NK-92 (cell line): ENCODE data around the gene ZNF335.
"Not testable (repeated sequence)": the region's sequence is repeated elsewhere in the genome, so short reads cannot be mapped to it uniquely, and the experiment has no call there.

Experiments used
- DNase-seq: peaks from one replicate; lab custom pipeline; 2025; ENCODE audit not compliant: unreplicated experiment; lab: John Stamatoyannopoulos, UW

ZNF335 gene

GRCh38 chr20:45934586-45935415 lies 37.2 kb downstream of the ZNF335 start, which contains the start of gene PCIF1:
PCIF1 (plus strand) TSS chr20:45934683; CDS start chr20:45939000, 4,317 bp downstream.
- peak; percentile 69 for DNase-seq

- no peak for DNase-seq
These were observed 37.9 kb downstream of the ZNF335 start for GRCh38 chr20:45934046-45934585.

GRCh38 chr20:45933266-45934045 lies 38.5 kb downstream of the ZNF335 start:
- DNase-seq: no peak

- not testable (repeated sequence) for DNase-seq
These were observed 40.3 kb downstream of the ZNF335 start for GRCh38 chr20:45931680-45932079.

GRCh38 chr20:45927071-45927878 lies 44.7 kb downstream of the ZNF335 start:
- no peak for DNase-seq

- no peak for DNase-seq
These were observed 45.3 kb downstream of the ZNF335 start for GRCh38 chr20:45926731-45927070.

GRCh38 chr20:45925821-45926506 lies 46.0 kb downstream of the ZNF335 start:
- no peak for DNase-seq

GRCh38 chr20:45924391-45925261 lies 47.4 kb downstream of the ZNF335 start:
- no peak for DNase-seq

GRCh38 chr20:45921337-45922189 lies 50.4 kb downstream of the ZNF335 start:
- no peak for DNase-seq

GRCh38 chr20:45920462-45921336 lies 51.3 kb downstream of the ZNF335 start:
- DNase-seq: no peak

GRCh38 chr20:45919542-45920399 lies 52.2 kb downstream of the ZNF335 start:
- no peak for DNase-seq

GRCh38 chr20:45918779-45919537 lies 53.0 kb downstream of the ZNF335 start:
- DNase-seq: no peak

GRCh38 chr20:45918182-45918737 lies 53.7 kb downstream of the ZNF335 start:
- no peak for DNase-seq

GRCh38 chr20:45917790-45918141 lies 54.2 kb downstream of the ZNF335 start:
- DNase-seq: no peak

GRCh38 chr20:45913116-45913515 lies 58.9 kb downstream of the ZNF335 start:
- DNase-seq: no peak

- DNase-seq: no peak
These were observed 59.7 kb downstream of the ZNF335 start for GRCh38 chr20:45912344-45912682.
